ENCODE data around the gene SEC24C. TPM values are rescaled to one million over a fixed set of nuclear protein-coding genes. Genes with fewer than 3 reads are reported as not detected.

SEC24C gene
- polyA plus RNA-seq, 1 of the 3 experiments (the other 2 are of a cell fraction) = 73.6 TPM

- ChIA-PET CTCF (interaction anchor here (0.9 kb wide), 1 partner anchor 85 kb away, joined by 3 read pairs; no protein-coding TSS in a partner anchor), POLR2A (interaction anchor here (0.6 kb wide), 1 partner anchor 23 kb away, joined by 3 read pairs; no protein-coding TSS in a partner anchor)
- Histone ChIP-seq H3K27me3 (ENCODE audit: insufficient read depth) (no peaks in the 10 kb centered on the region), H3K27ac (ENCODE audit: low read depth in 2 of 2, low read length in 1 of 2) (no peak overlapping the region), H3K9ac (no peak overlapping the region), H3K79me2 (ENCODE audit: insufficient read depth) (peaks cover 54% of the 10 kb centered on the region), H4K20me1 (ENCODE audit: insufficient read depth) (no peaks in the 10 kb centered on the region), H3F3A (replicated peaks; ENCODE audit: insufficient read depth) (peaks cover 20% of the 10 kb centered on the region), H2AFZ (ENCODE audit: low read depth) (no peak overlapping the region), H3K4me1 (ENCODE audit: control insufficient read depth in 1 of 2, insufficient read depth in 2 of 2, low read depth in 1 of 2, low read length in 1 of 2) (peaks cover 0 to 6% of the 10 kb centered on the region in 2 experiments; a peak in 2 of 4 replicates), H3K9me2 (no peaks in the 10 kb centered on the region), H3K4me3 (ENCODE audit: low read depth in 2 of 2, low read length in 1 of 2) (no peak overlapping the region), H3K4me2 (no peak overlapping the region), H3K36me3 (replicated peaks in 1 of 2; ENCODE audit: control insufficient read depth in 1 of 2, insufficient read depth in 2 of 2, low read length in 1 of 2) (peaks cover 10 to 20% of the 10 kb centered on the region in 2 experiments), H3K9me3 (no peaks in the 10 kb centered on the region)
- DNase-seq = no peak
- TF ChIP-seq MXI1 (IDR thresholded peaks at IDR 0.05; ENCODE audit: low read depth, low read length) (no peak), RFX5 (IDR thresholded peaks at IDR 0.05; ENCODE audit: low read length) (no peak), TAF1 (IDR thresholded peaks at IDR 0.05; ENCODE audit: borderline replicate concordance, low read depth, low read length) (no peak), RAD21 (IDR thresholded peaks at IDR 0.05; ENCODE audit: low read length) (no peak)
- TF ChIP-seq, protein P1, sequence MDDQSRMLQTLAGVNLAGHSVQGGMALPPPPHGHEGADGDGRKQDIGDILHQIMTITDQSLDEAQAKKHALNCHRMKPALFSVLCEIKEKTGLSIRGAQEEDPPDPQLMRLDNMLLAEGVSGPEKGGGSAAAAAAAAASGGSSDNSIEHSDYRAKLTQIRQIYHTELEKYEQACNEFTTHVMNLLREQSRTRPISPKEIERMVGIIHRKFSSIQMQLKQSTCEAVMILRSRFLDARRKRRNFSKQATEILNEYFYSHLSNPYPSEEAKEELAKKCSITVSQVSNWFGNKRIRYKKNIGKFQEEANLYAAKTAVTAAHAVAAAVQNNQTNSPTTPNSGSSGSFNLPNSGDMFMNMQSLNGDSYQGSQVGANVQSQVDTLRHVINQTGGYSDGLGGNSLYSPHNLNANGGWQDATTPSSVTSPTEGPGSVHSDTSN (IDR thresholded peaks at IDR 0.05) = no peak
- WGBS (ENCODE audit: low lambda C conversion rate) = 95% methylated on average over 15 of the region's 20 CpGs
These were observed 11.7 kb upstream of the SEC24C start for GRCh38 chr10:73732426-73732825.

DNA sequence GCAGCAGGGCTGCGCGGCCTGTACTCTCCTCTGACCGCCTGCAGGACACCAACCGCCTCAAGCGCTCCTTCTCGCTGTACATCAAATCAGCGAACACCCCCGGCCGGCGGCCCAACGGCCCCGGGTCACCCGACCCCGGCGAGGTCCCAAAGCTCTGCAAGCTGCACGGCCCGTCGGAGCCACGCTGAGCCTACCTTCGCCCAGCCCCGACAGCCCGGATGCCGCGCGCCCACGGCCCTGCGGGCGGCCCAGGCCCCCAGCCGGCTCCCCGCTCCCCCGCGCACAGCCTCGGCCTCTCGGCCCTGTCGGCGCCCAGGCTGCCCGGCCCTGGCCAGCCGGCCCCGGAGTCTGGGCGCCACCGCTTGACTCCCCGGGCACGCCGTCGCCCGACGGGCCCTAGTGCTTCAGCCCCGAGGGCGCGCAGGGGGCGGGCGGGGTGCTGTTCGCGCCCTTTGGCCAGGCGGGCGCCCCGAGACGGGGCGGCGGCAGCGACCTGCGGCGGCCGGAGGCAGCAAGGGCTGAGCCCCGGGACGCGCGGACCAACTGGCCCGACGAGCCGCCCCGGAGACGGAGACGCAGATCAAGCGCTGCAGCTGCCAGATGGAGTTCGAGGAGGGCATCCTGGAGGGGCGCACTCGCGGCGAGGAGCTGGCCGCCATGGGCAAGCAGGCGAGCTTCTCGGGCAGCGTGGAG lies 11.1 kb upstream of the SEC24C start:
- 97% methylated on average over 56 of the region's 84 CpGs for WGBS (ENCODE audit: low lambda C conversion rate)
- no peak overlapping the region for H2AFZ ChIP-seq (ENCODE audit: low read depth)
- ChIA-PET POLR2A (interaction anchor here (0.6 to 1.2 kb wide), 2 partner anchors 10 to 23 kb away, joined by 3 to 6 read pairs; no protein-coding TSS in a partner anchor), CTCF (interaction anchor here (0.9 kb wide), 1 partner anchor 85 kb away, joined by 3 read pairs; no protein-coding TSS in a partner anchor)
- H3K27ac ChIP-seq (ENCODE audit: low read depth in 2 of 2, low read length in 1 of 2) = no peak overlapping the region
- H3K36me3 ChIP-seq (replicated peaks in 1 of 2; ENCODE audit: control insufficient read depth in 1 of 2, insufficient read depth in 2 of 2, low read length in 1 of 2) = peaks cover 3 to 15% of the 10 kb centered on the region in 2 experiments
- H3K4me1 ChIP-seq (ENCODE audit: control insufficient read depth in 1 of 2, insufficient read depth in 2 of 2, low read depth in 1 of 2, low read length in 1 of 2) = peaks cover 0 to 6% of the 10 kb centered on the region in 2 experiments; a peak in 2 of 4 replicates
- H3F3A ChIP-seq (replicated peaks; ENCODE audit: insufficient read depth) = peaks cover 20% of the 10 kb centered on the region
- no peaks in the 10 kb centered on the region for H3K9me3 ChIP-seq
- no peaks in the 10 kb centered on the region for H3K27me3 ChIP-seq (ENCODE audit: insufficient read depth)
- DNase-seq = no peak
- H3K9ac ChIP-seq = no peak overlapping the region
- H3K79me2 ChIP-seq (ENCODE audit: insufficient read depth) = peaks cover 53% of the 10 kb centered on the region
- H3K4me3 ChIP-seq (ENCODE audit: low read depth in 2 of 2, low read length in 1 of 2) = no peak overlapping the region
- no peaks in the 10 kb centered on the region for H4K20me1 ChIP-seq (ENCODE audit: insufficient read depth)
- no peaks in the 10 kb centered on the region for H3K9me2 ChIP-seq
- H3K4me2 ChIP-seq = no peak overlapping the region
- TF ChIP-seq POLR2AphosphoS5 (IDR thresholded peaks at IDR 0.05; ENCODE audit: low read depth, low read length) (no peak), YY1 (IDR thresholded peaks at IDR 0.05; ENCODE audit: low read depth) (no peak), SMC3 (IDR thresholded peaks at IDR 0.05; ENCODE audit: low read depth, low read length) (no peak), CHD2 (IDR thresholded peaks at IDR 0.05; ENCODE audit: low read length, partially characterized antibody) (no peak), FOSL2 (IDR thresholded peaks at IDR 0.05; ENCODE audit: borderline replicate concordance, low read depth) (no peak), MXI1 (IDR thresholded peaks at IDR 0.05; ENCODE audit: low read depth, low read length) (no peak), JUND (IDR thresholded peaks at IDR 0.05) (no peak)
- TF ChIP-seq, protein P1 (IDR thresholded peaks at IDR 0.05) = no peak
- TF ChIP-seq, protein P2, sequence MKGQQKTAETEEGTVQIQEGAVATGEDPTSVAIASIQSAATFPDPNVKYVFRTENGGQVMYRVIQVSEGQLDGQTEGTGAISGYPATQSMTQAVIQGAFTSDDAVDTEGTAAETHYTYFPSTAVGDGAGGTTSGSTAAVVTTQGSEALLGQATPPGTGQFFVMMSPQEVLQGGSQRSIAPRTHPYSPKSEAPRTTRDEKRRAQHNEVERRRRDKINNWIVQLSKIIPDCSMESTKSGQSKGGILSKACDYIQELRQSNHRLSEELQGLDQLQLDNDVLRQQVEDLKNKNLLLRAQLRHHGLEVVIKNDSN (IDR thresholded peaks at IDR 0.05; ENCODE audit: borderline replicate concordance, low read depth) = no peak
